ENCODE measurements around the gene SYT2. TPM values are rescaled to one million over a fixed set of nuclear protein-coding genes. Genes with fewer than 3 reads are reported as not detected.

Gene SYT2
- total and polyA plus RNA-seq, 8 donors = 1.1 to 5.4 (median 2.5) TPM; not detected in 1

GRCh38 chr1:202645097-202645476 lies 65.2 kb downstream of the SYT2 start:
- H3K27me3 ChIP-seq = peaks cover 35 to 100% of the 10 kb centered on the region in 2 donors
- no peak for TF ChIP-seq CTCF (IDR thresholded peaks at IDR 0.05)
- ATAC-seq = no peak

GRCh38 chr1:202644219-202645096 lies 65.8 kb downstream of the SYT2 start:
- Histone ChIP-seq H3K27me3 (peaks cover 35 to 100% of the 10 kb centered on the region in 2 donors), H3K36me3 (no peaks in the 10 kb centered on the region), H3K27ac (no peak overlapping the region), H3K4me1 (peaks cover 8 to 18% of the 10 kb centered on the region in 2 donors), H3K4me3 (no peak overlapping the region), H3K9me3 (no peaks in the 10 kb centered on the region)
- DNase-seq = no peak
- ATAC-seq = no peak
- TF ChIP-seq CTCF (IDR thresholded peaks at IDR 0.05) = no peak
- intact Hi-C loops (cut with DNase I) = no loop called here

More at GRCh38 chr1:202645097-202645476, 65.2 kb downstream of the SYT2 start:
- H3K9me3 ChIP-seq = no peaks in the 10 kb centered on the region
- intact Hi-C loops (cut with DNase I) = no loop called here
- no peak overlapping the region for H3K4me3 ChIP-seq
- no peak for DNase-seq
- no peak overlapping the region for H3K27ac ChIP-seq
- H3K36me3 ChIP-seq = no peaks in the 10 kb centered on the region
- H3K4me1 ChIP-seq = peaks cover 8 to 18% of the 10 kb centered on the region in 2 donors

DNA sequence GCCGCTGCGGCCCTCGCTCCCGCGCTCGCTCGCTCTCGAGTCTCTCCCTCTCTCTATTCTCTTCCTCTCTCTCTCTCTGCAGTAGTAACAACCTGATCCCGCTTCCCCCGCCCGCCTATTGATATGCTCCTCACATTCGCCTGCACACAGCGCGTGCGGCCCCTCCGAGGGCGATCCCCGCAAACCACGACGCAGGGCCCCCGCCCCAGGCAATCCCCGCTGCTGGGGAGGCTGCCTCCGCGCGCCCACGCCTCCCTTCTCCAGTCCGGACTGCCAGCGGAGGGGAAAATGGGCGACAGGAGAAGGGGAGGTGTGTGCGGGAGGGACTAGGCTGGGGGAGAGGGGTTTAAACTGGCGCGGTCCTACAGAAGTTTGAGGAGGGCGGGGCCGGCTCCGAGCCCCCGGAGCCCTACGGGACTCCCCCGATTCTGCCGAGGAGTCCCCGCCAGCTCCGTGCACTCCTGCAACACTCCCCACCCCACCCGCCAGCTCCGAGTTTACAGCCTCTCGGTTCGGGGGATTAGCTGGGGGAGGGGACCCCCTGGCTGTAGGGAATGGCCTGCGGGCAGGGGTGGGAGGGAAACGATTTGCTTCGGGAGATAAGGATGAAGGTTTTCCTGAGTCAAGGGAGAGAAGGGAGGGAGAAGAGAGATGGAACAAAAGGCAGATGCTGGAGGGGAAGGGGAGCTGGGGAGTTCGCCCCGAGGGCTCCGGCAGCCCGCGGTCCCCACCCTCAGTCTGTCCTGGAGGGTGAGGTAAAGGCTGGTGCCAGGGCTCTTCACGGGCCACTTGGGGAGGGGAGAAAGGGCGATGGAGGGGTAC lies 66.6 kb downstream of the SYT2 start:
- Histone ChIP-seq H3K27me3 (peaks cover 35 to 100% of the 10 kb centered on the region in 2 donors), H3K27ac (no peak overlapping the region), H3K9me3 (no peaks in the 10 kb centered on the region), H3K4me1 (peaks cover 8 to 18% of the 10 kb centered on the region in 2 donors), H3K4me3 (peak overlapping the region; percentile 14 to 17), H3K36me3 (no peaks in the 10 kb centered on the region)
- DNase-seq (peak in 1 of 4 donors; percentile 82), ATAC-seq (peak; percentile 30)
- TF ChIP-seq CTCF (IDR thresholded peaks at IDR 0.05) = no peak
- intact Hi-C loops (cut with DNase I) = no loop called here

GRCh38 chr1:202642619-202643291 lies 67.5 kb downstream of the SYT2 start:
- ATAC-seq (peak; percentile 12), DNase-seq (peak in 1 of 4 donors; percentile 75)
- Histone ChIP-seq H3K4me1 (peaks cover 8 to 18% of the 10 kb centered on the region in 2 donors), H3K27me3 (peaks cover 35 to 100% of the 10 kb centered on the region in 2 donors), H3K4me3 (peak overlapping the region; percentile 14 to 17), H3K9me3 (no peaks in the 10 kb centered on the region), H3K27ac (no peak overlapping the region), H3K36me3 (no peaks in the 10 kb centered on the region)
- TF ChIP-seq CTCF (IDR thresholded peaks at IDR 0.05) = no peak
- intact Hi-C loops (cut with DNase I) = no loop called here

Measured in left lung (tissue), 10 donors.